MV-4-11 (cell line): ENCODE measurements around the gene WDR33.
A peak's percentile ranks its signal among the peaks of the same experiment; 100 is the strongest.
"Not testable (repeated sequence)": the region's sequence is repeated elsewhere in the genome, so short reads cannot be mapped to it uniquely, and the experiment has no call there.

Experiments used
- DNase-seq: peaks from one replicate; lab custom pipeline; 2025; lab: John Stamatoyannopoulos, UW

The WDR33 gene

DNA sequence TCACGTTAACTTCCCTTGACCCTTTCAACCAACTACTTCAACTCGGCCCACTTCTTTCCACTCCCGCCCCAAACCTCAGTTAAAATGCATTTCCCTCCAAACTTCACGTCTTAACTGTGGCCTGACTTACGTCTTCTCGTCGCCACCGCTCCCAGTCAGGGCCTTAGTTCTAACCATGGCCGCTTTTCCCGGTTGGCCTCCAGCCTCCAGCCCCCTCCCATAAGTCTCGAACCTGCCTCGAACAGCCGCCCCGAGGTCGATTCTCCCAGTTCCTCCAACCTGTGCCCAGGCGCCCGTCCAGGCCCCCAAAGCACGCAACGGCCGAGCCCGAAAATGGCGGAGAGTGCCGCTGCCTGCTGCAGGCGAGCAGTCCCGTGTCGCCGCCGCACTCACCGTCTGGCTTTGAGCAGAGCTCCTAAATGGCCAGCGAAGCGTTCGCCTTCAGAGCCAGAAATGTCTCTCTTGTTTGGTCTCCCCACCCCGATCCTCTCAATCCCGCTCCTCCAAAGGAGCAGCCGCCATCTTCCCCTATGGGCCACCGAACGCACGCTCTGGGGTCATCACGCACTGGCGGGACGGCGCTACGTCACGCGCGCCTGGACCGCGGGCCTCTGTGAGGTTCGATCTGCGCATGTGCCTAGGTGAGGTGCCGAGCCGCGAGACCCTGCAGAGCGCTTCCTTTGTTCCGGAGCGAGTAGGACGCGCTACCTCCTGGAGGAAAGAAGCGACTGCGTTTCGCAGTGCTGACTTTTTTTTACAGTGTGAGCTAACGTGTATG, at the start of gene WDR33:
TSS of gene WDR33 (minus strand) at position 553 of the 778 bp plus-strand sequence. CDS start 40,190 bp downstream, outside the sequence.
- peak; percentile 87 for DNase-seq

DNA sequence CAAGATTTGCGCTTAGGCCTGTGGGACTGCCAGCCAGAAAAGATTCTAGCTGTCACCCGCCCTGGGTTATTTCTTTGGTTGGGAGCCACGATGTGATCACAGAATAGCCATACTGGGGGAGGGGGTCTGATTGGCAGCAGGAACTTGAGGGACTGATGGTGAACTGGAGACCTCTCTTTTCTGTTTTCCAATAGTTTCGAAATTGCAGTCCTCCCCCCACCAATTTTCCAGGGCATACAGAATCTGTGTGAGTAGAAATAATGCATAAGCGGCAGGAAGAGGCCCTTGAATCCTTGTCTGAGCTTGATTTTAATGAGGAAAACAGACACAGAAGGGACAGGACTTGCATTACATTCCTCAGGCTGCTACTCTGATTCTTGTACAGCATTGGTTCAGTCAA, 49.2 kb upstream of the WDR33 start:
- no peak for DNase-seq

GRCh38 chr2:127859712-127860085, 48.7 kb upstream of the WDR33 start:
- DNase-seq, result no peak

- DNase-seq, result peak; percentile 38
Measured at GRCh38 chr2:127857265-127857808, 46.4 kb upstream of the WDR33 start.

GRCh38 chr2:127853671-127854070, 42.7 kb upstream of the WDR33 start:
- peak; percentile 42 for DNase-seq

DNA sequence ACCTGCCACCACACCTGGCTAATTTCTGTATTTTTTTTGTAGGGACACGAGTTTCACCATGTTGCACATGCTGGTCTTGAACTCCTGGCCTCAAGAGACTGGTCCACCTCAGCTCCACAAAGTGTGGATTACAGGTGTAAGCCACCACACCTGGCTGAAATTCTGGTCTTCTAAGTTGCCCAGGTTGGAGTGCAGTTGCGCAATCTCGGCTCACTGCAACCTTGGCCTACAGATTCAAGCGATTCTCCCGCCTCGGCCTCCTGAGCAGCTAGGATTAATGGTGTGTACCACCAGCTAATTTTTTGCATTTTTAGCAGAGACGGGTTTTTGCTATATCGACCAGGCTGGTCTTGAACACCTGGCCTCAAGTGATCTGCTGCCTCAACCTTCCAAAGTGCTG, 41.4 kb upstream of the WDR33 start:
- no peak for DNase-seq

DNA sequence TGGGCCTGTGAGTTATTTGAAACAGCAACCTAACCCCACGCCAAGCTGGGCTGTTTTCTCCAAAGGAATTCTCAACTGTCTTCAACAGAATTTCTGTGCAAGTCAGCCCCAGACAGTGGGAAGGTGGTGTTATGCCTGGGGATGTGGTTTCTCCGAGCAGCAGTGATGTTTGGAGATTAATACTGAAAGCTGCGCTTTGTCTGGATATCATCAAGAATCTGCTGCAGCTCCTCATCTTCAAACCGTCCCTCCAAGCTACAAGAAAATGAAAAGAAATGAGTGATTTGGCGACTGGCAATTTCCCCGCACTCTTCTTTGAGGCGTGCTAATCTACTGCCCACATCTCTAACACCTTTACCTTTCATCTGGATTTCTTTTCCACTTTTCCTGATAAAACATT, 37.0 kb upstream of the WDR33 start:
- no peak for DNase-seq

DNA sequence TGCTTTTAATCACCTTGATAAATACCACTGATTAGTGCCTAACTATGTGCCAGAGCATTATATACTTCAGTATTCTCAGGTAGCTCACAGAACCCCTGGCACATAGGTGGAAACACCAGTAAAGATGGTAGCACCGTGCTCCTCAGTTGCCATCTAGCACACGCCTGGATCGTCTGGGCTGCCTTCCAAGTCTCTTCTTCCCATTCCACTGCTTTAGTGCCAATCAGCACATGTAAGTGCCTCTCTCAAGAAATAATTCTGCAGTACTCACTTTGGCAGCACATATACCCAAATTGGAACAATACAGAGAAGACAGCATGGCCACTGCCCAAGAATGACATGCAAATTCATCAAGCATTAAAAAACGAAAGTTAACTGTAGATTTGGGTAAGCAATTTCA, 34.0 kb upstream of the WDR33 start:
- DNase-seq, result no peak

DNA sequence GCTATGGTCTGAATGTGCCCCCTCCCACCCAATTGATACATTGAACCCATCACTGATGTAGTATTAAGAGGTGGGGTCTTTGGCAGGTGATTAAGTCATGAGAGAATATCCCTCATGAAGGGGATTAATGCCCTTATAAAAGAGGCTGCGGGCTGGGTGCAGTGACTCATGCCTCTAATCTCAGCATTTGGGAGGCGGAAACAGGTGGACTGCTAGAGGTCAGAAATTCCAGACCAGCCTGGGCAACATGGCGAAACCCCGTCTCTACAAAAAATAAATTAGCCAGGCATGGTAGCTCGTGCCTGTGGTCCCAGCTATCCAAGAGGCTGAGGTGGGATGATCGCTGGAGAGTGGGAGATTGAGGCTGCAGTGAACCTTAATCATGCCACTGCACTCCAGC, 32.7 kb upstream of the WDR33 start:
- DNase-seq, result no peak

GRCh38 chr2:127841466-127842178, 30.7 kb upstream of the WDR33 start:
- DNase-seq, result no peak

GRCh38 chr2:127840893-127841292, 29.9 kb upstream of the WDR33 start:
- no peak for DNase-seq

DNA sequence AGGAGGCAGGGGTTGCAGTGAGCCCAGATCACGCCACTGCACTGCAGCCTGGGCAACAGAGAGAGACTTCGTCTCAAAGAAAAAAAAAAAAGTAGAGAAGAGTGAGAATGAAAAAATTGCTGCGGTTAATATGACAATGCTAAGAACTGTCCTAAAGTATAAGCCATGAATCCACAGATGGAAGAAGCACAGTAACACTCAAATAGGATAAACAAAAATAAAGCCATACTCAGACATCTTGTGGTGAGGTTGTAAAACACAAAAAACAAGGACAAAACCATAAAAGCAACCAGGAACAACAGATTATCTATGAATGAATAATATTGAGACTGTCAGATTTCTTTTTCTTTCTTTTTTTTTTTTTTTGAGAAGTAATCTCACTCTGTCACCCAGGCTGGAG, 24.0 kb upstream of the WDR33 start:
- DNase-seq, result no peak

DNA sequence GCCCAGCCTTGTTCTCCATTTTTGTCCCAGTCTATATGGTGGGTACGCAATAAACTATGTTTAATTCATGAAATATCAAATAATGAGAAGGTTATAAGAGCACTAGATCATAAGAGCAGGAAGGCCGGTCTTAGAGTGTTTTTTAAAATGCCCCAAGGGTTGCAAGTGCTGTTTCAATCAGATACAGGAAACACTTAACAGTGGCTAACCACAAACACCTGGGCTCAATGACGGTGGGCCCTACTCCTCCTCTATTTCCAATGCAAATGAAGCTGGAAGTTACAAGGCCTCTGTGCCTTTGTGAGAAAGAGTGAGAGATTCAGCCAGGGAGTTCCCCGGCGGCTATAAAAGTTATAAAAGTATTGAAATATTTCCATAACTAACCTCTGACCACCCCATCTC, 18.9 kb upstream of the WDR33 start:
- no peak for DNase-seq

GRCh38 chr2:127826708-127827107, 15.7 kb upstream of the WDR33 start:
- DNase-seq, result not testable (repeated sequence)

DNA sequence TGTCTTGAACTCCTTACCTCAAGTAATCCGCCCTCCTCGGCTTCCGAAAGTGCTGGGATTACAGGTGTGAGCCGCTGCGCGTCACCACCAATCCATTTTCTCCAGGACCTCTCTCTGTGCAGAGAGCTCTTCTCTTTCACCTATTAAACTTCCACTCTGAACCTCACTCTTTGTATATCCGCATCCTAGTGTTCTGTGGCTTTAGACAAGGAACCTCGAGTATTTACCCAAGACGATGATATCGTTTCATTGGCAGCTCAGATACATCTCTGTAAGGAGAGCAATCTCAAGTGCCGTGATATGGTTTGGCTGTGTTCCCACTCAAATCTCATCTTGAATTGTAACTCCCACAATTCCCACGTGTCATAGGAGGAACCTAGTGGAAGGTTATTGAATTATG, 15.1 kb upstream of the WDR33 start:
- DNase-seq, result no peak

GRCh38 chr2:127820080-127820668, 9.2 kb upstream of the WDR33 start:
- peak; percentile 26 for DNase-seq

DNA sequence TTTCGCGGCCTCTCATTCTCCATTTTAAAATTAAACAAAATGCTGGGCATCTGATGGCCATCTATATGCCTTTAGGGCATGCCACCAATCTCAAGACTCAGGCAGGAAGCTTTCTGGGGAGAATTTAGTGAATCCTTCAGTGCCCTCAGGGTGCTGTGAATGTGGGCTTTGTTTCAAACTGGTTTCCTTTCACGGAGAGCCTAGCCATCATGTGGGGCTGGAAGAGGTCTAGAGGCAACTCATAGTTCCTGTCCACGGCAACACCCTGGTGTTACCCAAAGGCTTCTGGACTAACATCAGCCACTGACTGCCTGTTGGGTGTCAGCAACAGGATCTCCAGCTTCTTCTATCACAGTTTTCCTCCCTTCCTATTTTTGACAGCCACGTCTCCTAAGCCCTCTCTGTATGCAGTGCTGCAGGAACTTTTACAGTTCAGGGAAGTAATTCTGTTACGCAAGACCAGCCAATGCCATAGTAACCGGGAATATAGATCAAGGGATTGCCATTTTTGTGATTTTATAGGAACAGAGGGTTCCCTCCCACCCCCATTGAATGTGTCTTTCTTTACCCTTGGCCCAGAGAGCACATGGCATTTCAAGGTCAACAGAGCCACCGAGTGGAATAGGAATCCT, 7.9 kb upstream of the WDR33 start:
- peak; percentile 27 for DNase-seq

- no peak for DNase-seq
Measured at GRCh38 chr2:127818241-127818640, 7.3 kb upstream of the WDR33 start.

DNA sequence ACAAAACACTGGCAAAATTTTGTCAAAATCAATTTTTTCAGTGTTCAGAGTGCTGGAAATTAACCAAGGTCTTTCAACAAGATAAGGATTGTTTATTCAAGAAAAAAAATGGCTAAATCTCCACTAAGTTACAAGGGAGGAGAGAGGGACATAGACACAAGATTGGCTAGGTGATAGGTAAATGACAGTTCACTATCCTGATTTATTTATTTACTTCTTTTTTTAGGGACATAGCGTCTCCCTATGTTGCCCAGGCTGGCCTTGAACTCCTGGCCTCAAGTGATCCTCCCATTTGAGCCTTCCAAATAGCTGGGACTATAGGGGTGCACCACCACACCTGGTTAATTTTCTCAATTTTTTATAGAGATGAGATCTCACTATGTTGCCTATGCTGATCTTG, 3.7 kb upstream of the WDR33 start:
- DNase-seq, result no peak

DNA sequence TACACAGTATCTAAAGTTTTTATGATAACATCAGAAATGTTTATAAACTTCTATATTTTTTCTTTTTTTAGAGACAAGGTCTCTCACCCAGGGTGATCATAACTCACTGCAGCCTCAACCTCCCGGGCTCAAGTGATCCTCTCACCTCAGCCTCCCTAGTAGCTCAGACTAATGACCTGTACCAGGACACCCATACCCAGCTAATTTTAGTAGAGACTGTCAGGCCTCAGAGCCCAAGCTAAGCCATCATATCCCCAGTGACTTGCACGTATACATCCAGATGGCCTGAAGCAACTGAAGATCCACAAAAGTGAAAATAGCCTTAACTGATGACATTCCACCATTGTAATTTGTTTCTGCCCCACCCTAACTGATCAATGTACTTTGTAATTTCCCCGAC, 1.5 kb upstream of the WDR33 start:
- DNase-seq, result not testable (repeated sequence)

GRCh38 chr2:127811397-127812321, 688 bp upstream of the WDR33 start:
- DNase-seq, result peak; percentile 34
